Lower leg skin (tissue), 3 donors: ENCODE results near the gene CREB5.

ENCODE experiments used
- CTCF ChIP-seq, 3 donors: fragments of 450-650 bp; IDR thresholded peaks; one replicate each; pipeline ENCODE4 v1.5.1; 2016; ENCODE audit warnings: antibody characterized with exemption in 3 of 3, mild to moderate bottlenecking in 3 of 3, moderate library complexity in 2 of 3
- POLR2A ChIP-seq, 2 donors: fragments of 450-650 bp; IDR thresholded peaks; one replicate each; pipeline ENCODE4 v1.6.1; 2016 to 2017; ENCODE audit warnings: antibody characterized with exemption in 2 of 2, mild to moderate bottlenecking in 1 of 2, moderate library complexity in 1 of 2

- no peak for TF ChIP-seq CTCF (IDR thresholded peaks at IDR 0.05)
- TF ChIP-seq POLR2A (IDR thresholded peaks at IDR 0.05), result no peak
Measured at GRCh38 chr7:28626624-28627262, 214.4 kb downstream of the CREB5 start.
